ENCODE data around the gene PDIA5. TPM values are rescaled to one million over a fixed set of nuclear protein-coding genes. Genes with fewer than 3 reads are reported as not detected.
A peak's percentile ranks its signal among the peaks of the same experiment; 100 is the strongest.

Gene PDIA5
- total RNA-seq, 1 donor from 2014 or later = 96.3 TPM

GRCh38 chr3:123122057-123122456, 55.2 kb downstream of the PDIA5 start:
- DNase-seq = no peak

DNA sequence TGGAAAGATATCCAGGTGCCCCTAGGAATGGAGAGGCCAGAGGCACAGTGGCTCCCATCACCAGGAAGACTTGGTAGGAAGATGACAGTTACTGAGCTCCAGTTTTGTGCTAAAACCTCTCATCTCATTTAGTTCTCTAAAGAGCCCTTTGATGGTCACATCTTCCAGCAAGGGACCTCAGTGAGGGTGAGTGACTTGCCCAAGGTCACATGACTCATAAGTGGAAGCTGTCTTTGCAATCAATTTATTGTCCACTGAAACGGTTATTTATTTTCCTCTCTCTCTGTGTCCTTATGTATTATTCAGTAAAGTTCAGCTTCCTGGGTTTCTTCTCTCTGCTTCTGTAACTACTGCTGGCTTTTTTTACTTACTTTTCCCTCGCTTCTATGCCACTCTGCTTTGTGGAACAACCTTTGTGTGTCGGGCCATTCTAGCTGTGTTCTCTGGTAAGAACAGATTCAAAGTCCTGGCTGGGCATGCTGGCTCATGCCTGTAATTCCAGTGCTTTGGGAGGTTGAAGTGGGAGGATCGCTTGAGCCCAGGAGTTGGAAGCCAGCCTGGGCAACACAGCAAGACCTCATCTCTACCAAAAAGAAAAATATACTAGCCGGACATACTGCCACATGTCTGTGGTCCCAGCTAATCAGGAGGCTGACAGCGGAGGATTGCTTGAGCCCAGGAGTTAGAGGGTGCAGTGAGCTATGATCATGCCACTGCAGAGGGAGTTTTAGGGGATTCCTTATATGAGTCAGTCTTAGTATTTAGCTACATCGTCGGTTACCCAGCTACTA, 55.9 kb downstream of the PDIA5 start:
- DNase-seq = peak; percentile 9

DNA sequence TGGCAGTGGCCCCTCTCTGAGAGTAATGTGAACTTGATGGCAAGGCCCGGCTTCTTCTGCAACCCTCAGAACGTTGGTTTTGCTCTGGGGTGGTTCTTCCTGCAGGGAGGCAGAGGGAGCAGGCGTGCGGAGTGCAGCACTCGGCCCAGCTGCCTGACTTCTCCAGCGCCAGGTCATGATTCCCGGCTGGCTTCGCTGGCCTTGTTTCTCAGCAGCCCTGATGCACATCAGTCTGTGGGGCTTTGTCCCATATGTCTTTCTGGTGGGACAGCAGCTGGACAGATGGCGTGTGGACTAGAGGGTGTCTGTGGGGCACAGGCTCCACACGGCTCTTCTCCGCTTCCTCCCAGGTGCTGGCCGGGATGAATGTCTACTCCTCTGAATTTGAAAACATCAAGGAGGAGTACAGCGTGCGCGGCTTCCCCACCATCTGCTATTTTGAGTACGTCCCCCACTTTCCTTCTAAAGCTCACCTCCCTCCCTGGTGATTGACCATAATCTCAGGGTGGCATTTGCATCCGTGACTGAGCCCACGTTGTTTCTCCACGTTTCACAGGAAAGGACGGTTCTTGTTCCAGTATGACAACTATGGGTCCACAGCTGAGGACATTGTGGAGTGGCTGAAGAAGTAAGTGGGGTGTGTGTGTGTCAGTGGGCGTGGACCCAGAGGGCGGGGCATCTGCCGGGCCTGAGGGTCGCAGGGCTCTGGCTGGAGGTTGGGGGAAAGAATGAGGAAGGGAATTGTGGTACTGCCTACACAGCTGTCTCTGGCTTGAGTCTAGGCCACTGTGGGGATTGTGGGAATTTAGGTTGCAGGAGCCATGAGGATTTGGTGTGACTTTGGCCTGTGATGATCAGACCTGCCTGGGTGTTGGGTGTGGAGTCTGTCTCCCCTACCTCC, 57.1 kb downstream of the PDIA5 start:
- DNase-seq = no peak

GRCh38 chr3:123124971-123125370, 58.1 kb downstream of the PDIA5 start:
- DNase-seq = no peak

- no peak for DNase-seq
These were observed 59.2 kb downstream of the PDIA5 start for GRCh38 chr3:123126031-123126430.

GRCh38 chr3:123126653-123127052, 59.8 kb downstream of the PDIA5 start:
- no peak for DNase-seq

- peak; percentile 13 for DNase-seq
These were observed 62.3 kb downstream of the PDIA5 start for GRCh38 chr3:123129092-123129491.

GRCh38 chr3:123129532-123129931, 62.7 kb downstream of the PDIA5 start:
- no peak for DNase-seq

GRCh38 chr3:123130079-123130750, 63.4 kb downstream of the PDIA5 start:
- DNase-seq = no peak

DNA sequence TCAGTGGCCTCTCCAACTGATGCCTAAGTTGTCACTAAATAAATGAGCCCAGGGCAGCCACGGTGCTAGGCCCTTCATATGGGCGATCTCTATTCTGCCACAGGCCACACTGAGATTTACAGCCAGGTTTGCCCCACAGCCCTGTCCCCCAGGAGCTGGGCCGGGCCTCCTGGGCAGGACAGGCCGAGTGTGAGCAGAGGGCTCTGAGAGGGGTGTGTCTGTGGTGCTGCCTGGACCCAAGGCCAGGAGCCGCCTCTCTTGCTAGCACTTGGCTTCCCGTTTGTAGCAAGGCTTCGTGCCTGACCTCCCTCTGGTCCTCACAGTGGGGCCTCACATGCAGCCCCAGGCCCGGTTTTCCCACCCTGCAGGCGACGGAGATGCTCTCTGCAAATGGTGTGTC, 67.8 kb downstream of the PDIA5 start:
- DNase-seq = no peak

GRCh38 chr3:123137001-123137400, 70.2 kb downstream of the PDIA5 start:
- no peak for DNase-seq

DNA sequence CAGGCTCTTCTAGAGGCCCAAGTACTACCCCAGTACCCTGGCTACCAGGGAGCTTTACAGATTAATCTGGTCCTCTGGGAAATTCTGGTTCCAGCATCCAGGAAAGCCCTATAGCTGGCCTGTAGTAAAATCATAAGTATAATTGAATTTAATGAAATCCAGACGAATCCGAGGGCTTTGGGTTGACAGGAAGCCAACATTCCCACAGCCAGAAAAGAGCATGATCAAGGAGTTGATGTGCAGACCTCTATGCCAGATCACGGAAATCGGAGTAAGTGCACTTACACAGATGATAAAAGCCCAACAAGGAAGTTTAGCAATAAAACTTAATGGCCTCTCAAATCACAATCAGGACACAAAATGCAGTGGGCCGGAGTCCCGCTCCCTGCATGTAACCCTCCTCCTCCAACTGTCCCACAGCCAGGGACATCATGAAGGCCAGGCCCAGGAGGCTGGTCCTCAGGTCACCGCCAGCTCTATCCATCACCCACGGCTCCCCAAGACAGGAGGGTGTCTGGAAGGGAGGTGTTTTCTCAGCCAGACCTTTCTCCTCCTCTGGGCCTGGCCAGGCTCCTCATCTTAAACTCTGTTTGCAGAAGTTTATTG, 72.1 kb downstream of the PDIA5 start:
- DNase-seq = no peak

DNA sequence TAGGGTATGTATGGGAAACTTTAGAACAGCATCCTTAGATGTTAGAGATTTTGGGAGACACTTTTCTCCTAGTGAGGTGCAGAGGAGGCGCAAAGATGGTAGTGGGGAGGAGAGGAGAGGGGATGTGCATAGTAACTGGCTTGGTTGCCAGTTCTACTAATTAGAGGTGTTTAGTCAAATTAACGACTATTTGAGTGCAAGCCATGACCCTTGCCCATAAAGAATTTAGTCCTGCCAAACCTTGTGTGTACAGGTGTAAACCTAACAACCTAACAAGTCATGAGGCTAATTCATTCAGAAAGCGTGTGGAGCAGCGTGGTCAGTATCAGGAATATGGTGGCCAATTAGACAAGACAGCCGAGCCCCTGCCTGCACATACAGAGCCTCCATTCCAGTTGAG, 72.7 kb downstream of the PDIA5 start:
- no peak for DNase-seq

- DNase-seq = no peak
These were observed 73.7 kb downstream of the PDIA5 start for GRCh38 chr3:123140550-123140949.

DNA sequence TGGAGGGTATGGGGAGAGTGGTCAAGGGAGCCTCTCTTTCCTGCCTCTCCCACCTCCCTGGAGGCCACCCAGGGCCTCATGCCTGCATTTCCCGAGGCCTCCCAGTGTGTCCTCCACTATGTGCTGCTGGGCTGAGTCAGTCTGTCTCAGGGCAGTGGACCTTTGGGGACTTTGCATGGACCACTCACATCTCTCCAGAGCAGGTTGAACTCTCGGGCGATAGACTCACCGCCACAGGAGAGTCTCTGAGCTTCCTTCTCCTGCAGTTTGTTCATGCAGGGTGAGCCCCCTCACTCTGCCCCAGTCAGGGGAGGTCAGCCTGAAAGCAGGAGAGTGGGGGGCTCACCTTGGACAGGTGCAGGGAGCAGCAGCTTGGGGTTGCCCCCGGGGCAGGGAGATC, 74.5 kb downstream of the PDIA5 start:
- no peak for DNase-seq

DNA sequence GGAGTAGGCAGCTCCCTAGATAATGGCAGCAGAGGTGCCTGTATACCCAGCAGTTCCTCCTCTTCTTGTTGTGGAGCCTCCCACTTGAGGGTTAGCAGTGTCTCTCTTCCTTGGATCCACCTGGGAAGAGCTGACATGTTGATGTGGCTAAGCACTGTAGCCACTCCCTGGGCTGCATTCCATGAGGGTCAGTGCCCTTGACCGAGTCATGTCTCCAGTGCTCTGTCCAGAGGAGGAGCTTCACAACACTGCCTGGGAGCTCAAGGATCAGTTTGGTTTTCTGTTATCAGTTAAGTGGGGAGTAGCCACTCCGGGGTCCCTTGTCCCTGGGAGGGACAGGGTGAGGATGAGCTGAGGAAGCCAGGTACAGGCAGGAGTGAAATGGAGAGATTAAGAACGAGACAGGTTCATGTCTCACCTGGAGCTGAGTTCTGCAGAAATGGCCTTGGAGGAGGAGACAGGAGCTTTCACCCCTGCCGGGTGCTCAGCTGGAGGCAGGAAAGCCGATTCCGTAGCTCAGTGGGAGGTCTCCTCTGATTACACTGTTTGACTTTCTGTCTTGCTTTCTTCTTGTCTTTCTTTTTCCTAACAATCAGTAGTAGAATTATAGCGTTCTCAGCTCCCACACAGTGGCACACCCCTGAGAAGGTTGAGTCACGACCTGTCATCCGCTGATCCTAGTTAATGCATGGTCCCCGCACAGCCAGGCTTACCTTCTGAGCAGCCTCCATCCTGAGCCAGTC, 77.0 kb downstream of the PDIA5 start:
- DNase-seq = no peak

- DNase-seq = no peak
These were observed 81.1 kb downstream of the PDIA5 start for GRCh38 chr3:123147754-123148535.

GRCh38 chr3:123148772-123149171, 81.9 kb downstream of the PDIA5 start:
- no peak for DNase-seq

DNA sequence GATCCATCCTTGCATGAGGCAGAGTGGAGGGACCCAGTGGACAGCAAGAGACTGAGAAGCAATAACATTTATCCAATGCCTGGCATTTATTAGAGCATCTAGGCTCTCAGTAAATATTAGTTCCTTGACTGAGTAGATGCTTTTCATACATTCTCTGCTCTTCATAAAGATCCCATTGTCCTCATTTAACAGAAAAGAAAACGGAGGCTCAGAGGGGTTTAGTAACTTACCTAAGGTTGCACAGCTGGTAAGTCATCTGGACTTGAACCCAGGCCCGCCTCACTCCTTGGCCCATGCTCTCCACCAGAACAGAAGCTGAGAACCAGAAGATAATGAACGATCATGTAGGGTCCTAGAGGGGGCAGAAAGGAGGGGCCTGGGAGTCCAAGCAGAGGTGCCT, 82.7 kb downstream of the PDIA5 start:
- DNase-seq = no peak

DNA sequence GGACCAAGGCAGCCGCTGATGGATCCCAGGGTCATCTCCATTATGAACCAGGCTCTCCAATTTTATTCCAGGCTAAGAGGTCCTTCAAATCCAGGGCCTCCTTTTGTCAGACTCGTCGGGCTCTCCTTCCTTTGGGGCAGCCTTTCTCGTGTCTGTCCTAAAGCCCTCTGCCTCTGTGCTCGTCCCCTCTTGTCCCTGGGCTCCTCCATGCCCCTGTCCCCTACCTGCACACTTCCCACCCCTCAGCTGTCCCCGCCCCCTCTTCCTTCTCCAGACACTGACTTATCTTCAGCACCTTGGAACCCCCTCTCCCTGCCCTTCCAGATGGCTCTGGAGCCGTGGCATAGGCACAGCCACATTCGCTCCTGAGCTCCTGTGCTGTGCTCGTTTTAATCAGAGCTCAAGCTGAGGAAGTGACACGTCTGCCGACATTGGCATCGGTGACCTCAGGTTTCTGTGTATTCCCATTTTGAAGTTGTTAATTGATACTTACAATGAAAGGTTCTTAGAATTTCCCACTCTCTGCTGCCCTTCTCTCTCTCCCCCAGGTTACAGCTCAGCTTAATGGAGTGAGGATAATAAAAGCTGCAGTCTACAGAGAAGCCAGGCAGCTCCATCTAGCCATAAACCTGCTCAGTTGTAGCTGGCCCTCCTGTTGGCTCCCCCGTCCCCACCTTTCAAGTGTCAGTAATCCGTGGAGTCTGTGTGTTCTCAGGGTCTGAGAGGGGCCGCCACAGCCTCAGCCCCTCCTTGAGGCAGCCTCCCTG, 83.8 kb downstream of the PDIA5 start:
- DNase-seq = no peak
